SK-N-DZ (cell line): ENCODE results near the gene GAL3ST1. TPM values are rescaled to one million over a fixed set of nuclear protein-coding genes. Genes with fewer than 3 reads are reported as not detected.
"Not testable (repeated sequence)": the region's sequence is repeated elsewhere in the genome, so short reads cannot be mapped to it uniquely, and the experiment has no call there.

ENCODE experiments used
- DNase-seq: peaks from one replicate; pipeline ENCODE4 v3.0.0-alpha.2; 2015; ENCODE audit warnings: low spot score
- polyA plus RNA-seq, 2 experiments: library from polyadenylated mRNA; depleted of rRNA; stranded (reverse); fragments of >200 nt; gene quantifications; 2 replicates each; pipeline ENCODE4 v1.2.3, GENCODE V29; 2014

GAL3ST1 gene
- polyA plus RNA-seq (2014; cell fraction: cytosol; rRNA removed): 0.49 TPM in 1 of 2 replicates, not detected in the other
- polyA plus RNA-seq (2014; cell fraction: nucleus; rRNA removed): not detected in 2 replicates

GRCh38 chr22:30574095-30574981 is at the start of gene GAL3ST1:
Gene GAL3ST1, minus strand, starts transcription at chr22:30574665. Its CDS starts 17,273 bp downstream, at chr22:30557392.
- no peak for DNase-seq

GRCh38 chr22:30619909-30620308 is 45.4 kb upstream of the GAL3ST1 start:
- not testable (repeated sequence) for DNase-seq

GRCh38 chr22:30617819-30618218 is 43.4 kb upstream of the GAL3ST1 start:
- no peak for DNase-seq

GRCh38 chr22:30615543-30615954 is 41.1 kb upstream of the GAL3ST1 start:
- DNase-seq: no peak

- no peak for DNase-seq
Observed at GRCh38 chr22:30614879-30615278, 40.4 kb upstream of the GAL3ST1 start.

- DNase-seq: no peak
Observed at GRCh38 chr22:30614268-30614667, 39.8 kb upstream of the GAL3ST1 start.

GRCh38 chr22:30612789-30613188 is 38.3 kb upstream of the GAL3ST1 start:
- no peak for DNase-seq

- no peak for DNase-seq
Observed at GRCh38 chr22:30611197-30611596, 36.7 kb upstream of the GAL3ST1 start.

- DNase-seq: no peak
Observed at GRCh38 chr22:30610299-30610698, 35.8 kb upstream of the GAL3ST1 start.

- no peak for DNase-seq
Observed at GRCh38 chr22:30609260-30610185, 35.1 kb upstream of the GAL3ST1 start.

- DNase-seq: no peak
Observed at GRCh38 chr22:30607939-30608338, 33.5 kb upstream of the GAL3ST1 start.

- DNase-seq: no peak
Observed at GRCh38 chr22:30607300-30607930, 33.0 kb upstream of the GAL3ST1 start.

GRCh38 chr22:30606455-30607299 is 32.2 kb upstream of the GAL3ST1 start, which contains the start of gene TCN2:
Gene TCN2, plus strand, starts transcription at chr22:30607174. Its CDS starts 158 bp downstream, at chr22:30607332.
- DNase-seq: peak; percentile 70

GRCh38 chr22:30605449-30606110 is 31.1 kb upstream of the GAL3ST1 start:
- DNase-seq: peak; percentile 53

GRCh38 chr22:30604723-30605122 is 30.3 kb upstream of the GAL3ST1 start:
- DNase-seq: no peak

GRCh38 chr22:30603801-30604200 is 29.3 kb upstream of the GAL3ST1 start:
- no peak for DNase-seq

GRCh38 chr22:30602049-30602448 is 27.6 kb upstream of the GAL3ST1 start:
- peak; percentile 30 for DNase-seq

GRCh38 chr22:30601464-30601863 is 27.0 kb upstream of the GAL3ST1 start:
- DNase-seq: no peak

GRCh38 chr22:30600921-30601320 is 26.5 kb upstream of the GAL3ST1 start:
- DNase-seq: no peak

- DNase-seq: no peak
Observed at GRCh38 chr22:30598986-30599385, 24.5 kb upstream of the GAL3ST1 start.
